ENCODE measurements around the gene TAF3. TPM values are rescaled to one million over a fixed set of nuclear protein-coding genes. Genes with fewer than 3 reads are reported as not detected.

TAF3 gene
- total and polyA plus RNA-seq, 4 donors: 3.4 to 7.0 (median 5.0) TPM

- peaks cover 0 to 12% (median 2%) of the 10 kb centered on the region in 5 donors for H3K4me1 ChIP-seq (ENCODE audit: control insufficient read depth in 5 of 5, insufficient read depth in 5 of 5, low read length in 5 of 5)
- H3K27ac ChIP-seq (ENCODE audit: low read depth in 1 of 2, low read length in 1 of 2): no peak overlapping the region
- DNase-seq (peak; percentile 17 to 40 (median 25)), ATAC-seq (ENCODE audit: insufficient read depth, low FRiP score) (no peak)
- no peaks in the 10 kb centered on the region for H3K27me3 ChIP-seq (ENCODE audit: control insufficient read depth in 3 of 3, insufficient read depth in 3 of 3, low read length in 2 of 3)
- peaks cover 0 to 3% (median 1%) of the 10 kb centered on the region in 4 donors for H3K36me3 ChIP-seq (ENCODE audit: control insufficient read depth in 4 of 4, insufficient read depth in 4 of 4, low read length in 4 of 4)
- no peak overlapping the region for H3K4me3 ChIP-seq
- WGBS, 2 donors: 57 to 67% methylated on average over 4 of the region's 4 CpGs
- TF ChIP-seq CTCF (IDR thresholded peaks at IDR 0.05; ENCODE audit: control extremely low read depth, extremely low read depth): no peak
- no peak overlapping the region for H3K9ac ChIP-seq (ENCODE audit: insufficient read depth in 1 of 2, low read length in 2 of 2)
- H3K9me3 ChIP-seq (ENCODE audit: control insufficient read depth in 4 of 4, insufficient read depth in 3 of 4, low read length in 3 of 4): no peaks in the 10 kb centered on the region
Observed at GRCh38 chr10:7857262-7857661, 39.0 kb downstream of the TAF3 start.

- H3K4me1 ChIP-seq (ENCODE audit: control insufficient read depth in 5 of 5, insufficient read depth in 5 of 5, low read length in 5 of 5): peaks cover 0 to 10% (median 0%) of the 10 kb centered on the region in 5 donors
- no peak overlapping the region for H3K9ac ChIP-seq (ENCODE audit: insufficient read depth in 1 of 2, low read length in 2 of 2)
- 72 to 92% methylated on average over 4 of the region's 4 CpGs for WGBS, 2 donors
- H3K36me3 ChIP-seq (ENCODE audit: control insufficient read depth in 4 of 4, insufficient read depth in 4 of 4, low read length in 4 of 4): peaks cover 0 to 4% (median 0%) of the 10 kb centered on the region in 4 donors
- no peak for TF ChIP-seq CTCF (IDR thresholded peaks at IDR 0.05; ENCODE audit: control extremely low read depth, extremely low read depth)
- H3K27ac ChIP-seq (ENCODE audit: low read depth in 1 of 2, low read length in 1 of 2): no peak overlapping the region
- H3K4me3 ChIP-seq: no peak overlapping the region
- ATAC-seq (ENCODE audit: insufficient read depth, low FRiP score): no peak
- H3K27me3 ChIP-seq (ENCODE audit: control insufficient read depth in 3 of 3, insufficient read depth in 3 of 3, low read length in 2 of 3): no peaks in the 10 kb centered on the region
- no peaks in the 10 kb centered on the region for H3K9me3 ChIP-seq (ENCODE audit: control insufficient read depth in 4 of 4, insufficient read depth in 3 of 4, low read length in 3 of 4)
- no peak for DNase-seq
Observed at GRCh38 chr10:7861509-7862120, 43.3 kb downstream of the TAF3 start.

DNA sequence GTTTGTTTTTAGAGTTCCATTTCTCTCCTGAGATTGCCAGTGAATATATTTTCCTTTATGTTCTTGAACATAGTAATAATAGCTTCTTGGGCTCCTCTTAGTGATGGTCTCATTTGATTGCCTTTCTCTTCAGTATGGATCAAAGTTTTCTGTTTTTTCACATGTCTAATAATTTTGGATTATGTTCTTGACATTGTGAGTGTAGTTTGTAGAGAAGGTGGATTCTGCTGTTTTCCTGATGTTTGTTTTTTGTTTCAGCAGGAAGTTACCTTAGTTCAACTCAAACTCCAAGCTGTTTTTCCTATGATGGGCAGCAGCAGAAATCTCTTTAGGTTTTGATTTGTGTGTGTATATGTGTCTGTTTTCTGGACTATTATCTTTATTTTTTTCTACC lies 43.8 kb downstream of the TAF3 start:
- Histone ChIP-seq H3K36me3 (ENCODE audit: control insufficient read depth in 4 of 4, insufficient read depth in 4 of 4, low read length in 4 of 4) (peaks cover 0 to 4% (median 0%) of the 10 kb centered on the region in 4 donors), H3K27me3 (ENCODE audit: control insufficient read depth in 3 of 3, insufficient read depth in 3 of 3, low read length in 2 of 3) (no peaks in the 10 kb centered on the region), H3K4me3 (no peak overlapping the region), H3K27ac (ENCODE audit: low read depth in 1 of 2, low read length in 1 of 2) (no peak overlapping the region), H3K9ac (ENCODE audit: insufficient read depth in 1 of 2, low read length in 2 of 2) (no peak overlapping the region), H3K9me3 (ENCODE audit: control insufficient read depth in 4 of 4, insufficient read depth in 3 of 4, low read length in 3 of 4) (no peaks in the 10 kb centered on the region), H3K4me1 (ENCODE audit: control insufficient read depth in 5 of 5, insufficient read depth in 5 of 5, low read length in 5 of 5) (peaks cover 0 to 5% (median 0%) of the 10 kb centered on the region in 5 donors)
- ATAC-seq (ENCODE audit: insufficient read depth, low FRiP score): no peak
- no peak for DNase-seq
- no peak for TF ChIP-seq CTCF (IDR thresholded peaks at IDR 0.05; ENCODE audit: control extremely low read depth, extremely low read depth)

- no peak for TF ChIP-seq CTCF (IDR thresholded peaks at IDR 0.05; ENCODE audit: control extremely low read depth, extremely low read depth)
- Histone ChIP-seq H3K9me3 (ENCODE audit: control insufficient read depth in 4 of 4, insufficient read depth in 3 of 4, low read length in 3 of 4) (peaks cover 0 to 2% (median 0%) of the 10 kb centered on the region in 4 donors), H3K27ac (ENCODE audit: low read depth in 1 of 2, low read length in 1 of 2) (no peak overlapping the region), H3K4me1 (ENCODE audit: control insufficient read depth in 5 of 5, insufficient read depth in 5 of 5, low read length in 5 of 5) (no peaks in the 10 kb centered on the region), H3K27me3 (ENCODE audit: control insufficient read depth in 3 of 3, insufficient read depth in 3 of 3, low read length in 2 of 3) (no peaks in the 10 kb centered on the region), H3K9ac (ENCODE audit: insufficient read depth in 1 of 2, low read length in 2 of 2) (no peak overlapping the region), H3K36me3 (ENCODE audit: control insufficient read depth in 4 of 4, insufficient read depth in 4 of 4, low read length in 4 of 4) (peaks cover 0 to 4% (median 0%) of the 10 kb centered on the region in 4 donors), H3K4me3 (no peak overlapping the region)
- DNase-seq: no peak
- WGBS, 2 donors: 93 to 98% methylated on average over 7 of the region's 7 CpGs
- ATAC-seq (ENCODE audit: insufficient read depth, low FRiP score): no peak
Observed at GRCh38 chr10:7866176-7866575, 47.9 kb downstream of the TAF3 start.
